A549 (cell line): ENCODE data around the gene GPAT3. TPM values are rescaled to one million over a fixed set of nuclear protein-coding genes. Genes with fewer than 3 reads are reported as not detected.

Source experiments
- ATAC-seq, 2 experiments: fragments of 200-7000 bp in 1 of 2; fragments of >200 bp in 1 of 2; cut with Nextera tagmentation in 1 of 2; cut with Tn5 transposase in 1 of 2; 3 replicates each; pipeline versions ENCODE4 v1.8.0 to v1.9.1; 2018 to 2020; ENCODE audit warnings: mild to moderate bottlenecking in 1 of 2, moderate library complexity in 1 of 2
- CTCF ChIA-PET: fragments of 300-600 bp; sonication (Branson Sonifier 250); formaldehyde crosslinking; extraction: SDS; loops from one replicate; lab custom pipeline; 2021; ENCODE audit warnings: antibody characterized with exemption, inconsistent platforms; lab: Yijun Ruan, JAX
- POLR2A ChIA-PET: fragments of 350-600 bp; formaldehyde crosslinking; extraction: SDS; loops from one replicate; lab custom pipeline; 2021; ENCODE audit warnings: antibody characterized with exemption, inconsistent platforms; lab: Yijun Ruan, JAX
- DNase-seq, 2 experiments: peaks; one replicate each; pipeline versions ENCODE4 v3.0.0 to v3.0.0-alpha.2; 2011 to 2016; ENCODE audit warnings: low read depth in 1 of 2, low spot score in 1 of 2
- FAIRE-seq: peaks from 2 replicates; lab custom pipeline; 2011; peaks lifted over from hg19 to GRCh38; lab: Jason Lieb, UNC
- H3K27ac ChIP-seq, 2 experiments: fragments of >200 bp; sonication (Bioruptor Twin); formaldehyde crosslinking; 3 replicates each; pipeline ENCODE4 v1.5.1; 2016 to 2017
- H3K4me1 ChIP-seq: fragments of >200 bp; sonication (Bioruptor Twin); formaldehyde crosslinking; 3 replicates; pipeline ENCODE4 v1.6.1; 2016
- H3K4me2 ChIP-seq: fragments of >200 bp; sonication (Bioruptor Twin); formaldehyde crosslinking; 3 replicates; pipeline ENCODE4 v1.6.1; 2016
- H3K4me3 ChIP-seq: fragments of >200 bp; sonication (Bioruptor Twin); formaldehyde crosslinking; 3 replicates; pipeline ENCODE4 v1.5.1; 2016
- H3K9me3 ChIP-seq: fragments of >200 bp; sonication (Bioruptor Twin); formaldehyde crosslinking; 3 replicates; pipeline ENCODE4 v1.6.1; 2016
- CBX2 ChIP-seq: fragments of 200-600 bp; sonication (generic); IDR thresholded peaks from 2 replicates; pipeline ENCODE4 v1.6.1; 2016; ENCODE audit warnings: low read depth, mild to moderate bottlenecking, borderline replicate concordance
- CEBPB ChIP-seq, 2 experiments: fragments of >200 bp in 1 of 2; sonication (Bioruptor Twin) in 1 of 2; formaldehyde crosslinking in 1 of 2; IDR thresholded peaks; 2 replicates each; pipeline ENCODE4 v1.6.1; 2012 to 2016
- E2F6 ChIP-seq: IDR thresholded peaks from 2 replicates; pipeline ENCODE4 v1.6.1; 2012; ENCODE audit warnings: low read depth, borderline replicate concordance
- ELK1 ChIP-seq: fragments of 150-350 bp; IDR thresholded peaks from 2 replicates; pipeline ENCODE4 v1.6.1; 2014; ENCODE audit warnings: low read depth, mild to moderate bottlenecking, low read length
- ESRRA ChIP-seq: fragments of 150-350 bp; IDR thresholded peaks from 2 replicates; pipeline ENCODE4 v1.6.1; 2014; ENCODE audit warnings: mild to moderate bottlenecking, low read length, borderline replicate concordance
- GATA3 ChIP-seq: IDR thresholded peaks from 2 replicates; pipeline ENCODE4 v1.6.1; 2012; ENCODE audit warnings: borderline replicate concordance
- MAFK ChIP-seq: fragments of 450-650 bp; IDR thresholded peaks from 2 replicates; pipeline ENCODE4 v1.6.1; 2014; ENCODE audit not compliant: partially characterized antibody
- MAX ChIP-seq: IDR thresholded peaks from 2 replicates; pipeline ENCODE4 v1.6.1; 2012
- MAZ ChIP-seq: fragments of 150-350 bp; IDR thresholded peaks from 2 replicates; pipeline ENCODE4 v1.6.1; 2014; ENCODE audit warnings: antibody characterized with exemption, low read depth, low read length, borderline replicate concordance
- ZC3H11A ChIP-seq: fragments of 450-650 bp; IDR thresholded peaks from 2 replicates; pipeline ENCODE4 v1.6.1; 2014; ENCODE audit warnings: antibody characterized with exemption, mild to moderate bottlenecking
- WGBS: methylation state at CpG from one replicate; pipeline ENCODE4 v1.1.6; 2017; ENCODE audit errors: missing lambda C conversion rate; 5-methylcytosine and 5-hydroxymethylcytosine counted together
- polyA plus RNA-seq, 4 experiments: library from polyadenylated mRNA; depleted of rRNA in 3 of 4; stranded (reverse); fragments of >200 nt; fragmentation: RNase III in 1 of 4; extraction: RNeasy Plus Mini Kit Qiagen cat#74134 plus additional on column Dnase treatment in 1 of 4; gene quantifications; 2 replicates in 3 of 4; 3 replicates in 1 of 4; pipeline ENCODE4 v1.2.3, GENCODE V29; 2011 to 2017
- TF ChIP-seq, protein P1 (sequence below): fragments of 250-450 bp; sonication (Bioruptor Pico); IDR thresholded peaks from 2 replicates; pipeline ENCODE4 v1.5.0; 2021; ENCODE audit warnings: mild to moderate bottlenecking, moderate library complexity, borderline replicate concordance
- TF ChIP-seq, protein P2 (sequence below): fragments of 250-450 bp; sonication (Bioruptor Pico); IDR thresholded peaks from 2 replicates; pipeline ENCODE4 v1.5.0; 2020; ENCODE audit warnings: low read depth, mild to moderate bottlenecking, moderate library complexity

Gene GPAT3
- polyA plus RNA-seq, 2 of the 4 experiments (the other 2 are of a cell fraction) = 12.9 to 44.9 TPM

DNA sequence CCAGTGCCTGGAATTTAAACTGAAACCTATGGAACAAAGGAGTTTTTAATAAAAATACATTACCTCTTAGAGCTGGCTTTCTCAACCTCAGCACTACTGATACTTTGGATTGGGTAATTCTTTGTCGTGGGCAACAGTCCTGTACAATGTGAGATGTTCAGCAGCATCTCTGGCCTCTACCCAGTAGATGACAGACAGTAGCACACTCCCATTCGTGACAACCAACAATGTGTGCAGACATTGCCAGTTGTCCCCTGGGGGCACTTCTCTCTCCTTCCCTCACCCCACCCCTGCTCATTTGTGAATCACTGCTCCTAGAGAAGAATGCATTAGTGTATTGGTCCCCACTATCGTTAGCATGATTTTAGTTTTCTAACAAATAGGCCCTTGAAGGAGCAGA lies 16.2 kb downstream of the GPAT3 start:
- POLR2A ChIA-PET = no interaction called here
- H3K27ac ChIP-seq = peak overlapping the region; percentile 87 to 98

GRCh38 chr4:83552924-83553323 lies 17.0 kb downstream of the GPAT3 start:
- ChIA-PET CTCF (interaction anchor here (1.5 kb wide), 2 partner anchors 11 to 47 kb away, joined by 3 read pairs; no protein-coding TSS in a partner anchor), POLR2A (no interaction called here)
- peak overlapping the region; percentile 76 for H3K4me2 ChIP-seq
- DNase-seq = peak in 1 of 2 experiments; percentile 52
- no peak for FAIRE-seq
- H3K27ac ChIP-seq = peak overlapping the region; percentile 87 to 98
- peak; percentile 74 for TF ChIP-seq MAFK
- TF ChIP-seq ESRRA = no peak
- H3K9me3 ChIP-seq = no peaks in the 10 kb centered on the region
- ATAC-seq = peak; percentile 22 to 62; a peak in 3 of 6 replicates
- H3K4me3 ChIP-seq = no peak overlapping the region
- WGBS = 21% methylated on average over 2 of the region's 2 CpGs
- peaks cover 91% of the 10 kb centered on the region for H3K4me1 ChIP-seq

More for the DNA sequence above, 16.2 kb downstream of the GPAT3 start:
- CTCF ChIA-PET = interaction anchor here (1.5 kb wide), 1 partner anchor 12 kb away, joined by 3 read pairs; no protein-coding TSS in a partner anchor
- H3K4me3 ChIP-seq = peak overlapping the region; percentile 1; the same call in 1 of the 3 replicates
- DNase-seq = peak in 1 of 2 experiments; percentile 58
- peak overlapping the region; percentile 76 for H3K4me2 ChIP-seq
- no peaks in the 10 kb centered on the region for H3K9me3 ChIP-seq
- peak; percentile 61 to 64; a peak in 4 of 6 replicates for ATAC-seq
- TF ChIP-seq MAX = 0 out of 2 replicates have a peak, but pooled peaks have one; percentile 41
- 0 out of 2 replicates have a peak, but pooled peaks have one; percentile 0 for TF ChIP-seq GATA3
- TF ChIP-seq, protein P1, sequence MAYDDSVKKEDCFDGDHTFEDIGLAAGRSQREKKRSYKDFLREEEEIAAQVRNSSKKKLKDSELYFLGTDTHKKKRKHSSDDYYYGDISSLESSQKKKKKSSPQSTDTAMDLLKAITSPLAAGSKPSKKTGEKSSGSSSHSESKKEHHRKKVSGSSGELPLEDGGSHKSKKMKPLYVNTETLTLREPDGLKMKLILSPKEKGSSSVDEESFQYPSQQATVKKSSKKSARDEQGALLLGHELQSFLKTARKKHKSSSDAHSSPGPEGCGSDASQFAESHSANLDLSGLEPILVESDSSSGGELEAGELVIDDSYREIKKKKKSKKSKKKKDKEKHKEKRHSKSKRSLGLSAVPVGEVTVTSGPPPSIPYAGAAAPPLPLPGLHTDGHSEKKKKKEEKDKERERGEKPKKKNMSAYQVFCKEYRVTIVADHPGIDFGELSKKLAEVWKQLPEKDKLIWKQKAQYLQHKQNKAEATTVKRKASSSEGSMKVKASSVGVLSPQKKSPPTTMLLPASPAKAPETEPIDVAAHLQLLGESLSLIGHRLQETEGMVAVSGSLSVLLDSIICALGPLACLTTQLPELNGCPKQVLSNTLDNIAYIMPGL (CRISPR knock-in tag) = no peak
- TF ChIP-seq CEBPB (IDR thresholded peaks at IDR 0.05) = peak in 1 of 2 experiments; percentile 57; a peak in 1 of 4 replicates
- TF ChIP-seq, all 56 proteins: peak for 3
- 2% methylated on average over 3 of the region's 3 CpGs for WGBS
- peaks cover 91% of the 10 kb centered on the region for H3K4me1 ChIP-seq
- no peak for FAIRE-seq

- ChIA-PET POLR2A (no interaction called here), CTCF (no interaction called here)
- no peak overlapping the region for H3K4me2 ChIP-seq
- H3K4me3 ChIP-seq = no peak overlapping the region
- 81% methylated on average over 3 of the region's 3 CpGs for WGBS
- H3K4me1 ChIP-seq = peaks cover 94% of the 10 kb centered on the region
- FAIRE-seq = no peak
- no peak for DNase-seq
- H3K27ac ChIP-seq = peak overlapping the region in 1 of 2 experiments; percentile 1; a peak in 1 of 6 replicates
- TF ChIP-seq MAZ (no peak), CBX2 (no peak), E2F6 (no peak), ELK1 (no peak), ESRRA (no peak), ZC3H11A (no peak)
- TF ChIP-seq, protein P2, sequence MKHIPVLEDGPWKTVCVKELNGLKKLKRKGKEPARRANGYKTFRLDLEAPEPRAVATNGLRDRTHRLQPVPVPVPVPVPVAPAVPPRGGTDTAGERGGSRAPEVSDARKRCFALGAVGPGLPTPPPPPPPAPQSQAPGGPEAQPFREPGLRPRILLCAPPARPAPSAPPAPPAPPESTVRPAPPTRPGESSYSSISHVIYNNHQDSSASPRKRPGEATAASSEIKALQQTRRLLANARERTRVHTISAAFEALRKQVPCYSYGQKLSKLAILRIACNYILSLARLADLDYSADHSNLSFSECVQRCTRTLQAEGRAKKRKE = no peak
- TF ChIP-seq, all 56 proteins: peak for 0
- H3K9me3 ChIP-seq = no peaks in the 10 kb centered on the region
- no peak for ATAC-seq
Observed at GRCh38 chr4:83556006-83556707, 20.2 kb downstream of the GPAT3 start.
